Nephron progenitor cell (in vitro differentiated cells): ENCODE measurements around the gene MCU.
"Not testable (repeated sequence)": the region's sequence is repeated elsewhere in the genome, so short reads cannot be mapped to it uniquely, and the experiment has no call there.

Source experiments
- DNase-seq: peaks from one replicate; pipeline ENCODE4 v3.0.0; 2021
- H3K27ac Mint-ChIP-seq: 2 replicates; pipeline ENCODE4 v1.8.0; 2021; ENCODE audit warnings: mild to moderate bottlenecking, moderate library complexity, mixed read lengths
- H3K27me3 Mint-ChIP-seq: 2 replicates; pipeline ENCODE4 v1.8.0; 2021; ENCODE audit warnings: mild to moderate bottlenecking, low read depth, mixed read lengths; ENCODE audit not compliant: poor library complexity
- H3K36me3 Mint-ChIP-seq: 2 replicates; pipeline ENCODE4 v1.8.0; 2021; ENCODE audit warnings: low read depth, mixed read lengths
- H3K4me1 Mint-ChIP-seq: 2 replicates; pipeline ENCODE4 v1.8.0; 2021; ENCODE audit warnings: mixed read lengths
- H3K4me3 Mint-ChIP-seq: 2 replicates; pipeline ENCODE4 v1.8.0; 2021; ENCODE audit warnings: mild to moderate bottlenecking, moderate library complexity, mixed read lengths
- H3K9me3 Mint-ChIP-seq: 2 replicates; pipeline ENCODE4 v1.8.0; 2021; ENCODE audit warnings: mild to moderate bottlenecking, moderate library complexity, mixed read lengths
- CTCF ChIP-seq: fragments of 200-600 bp; sonication (generic); IDR thresholded peaks from 2 replicates; pipeline ENCODE4 v1.5.0; 2021; ENCODE audit warnings: antibody characterized with exemption

Gene MCU

GRCh38 chr10:72736176-72736827 is 44.4 kb downstream of the MCU start:
- no peaks in the 10 kb centered on the region for H3K36me3 Mint-ChIP-seq
- H3K27ac Mint-ChIP-seq, result peak overlapping the region; percentile 58
- no peaks in the 10 kb centered on the region for H3K27me3 Mint-ChIP-seq
- H3K4me3 Mint-ChIP-seq, result no peak overlapping the region
- H3K9me3 Mint-ChIP-seq, result no peaks in the 10 kb centered on the region
- peaks cover 4% of the 10 kb centered on the region for H3K4me1 Mint-ChIP-seq
- TF ChIP-seq CTCF, result no peak
- no peak for DNase-seq

- H3K4me1 Mint-ChIP-seq, result peaks cover 4% of the 10 kb centered on the region
- H3K4me3 Mint-ChIP-seq, result no peak overlapping the region
- no peaks in the 10 kb centered on the region for H3K9me3 Mint-ChIP-seq
- no peak overlapping the region for H3K27ac Mint-ChIP-seq
- no peaks in the 10 kb centered on the region for H3K27me3 Mint-ChIP-seq
- TF ChIP-seq CTCF, result no peak
- DNase-seq, result no peak
- H3K36me3 Mint-ChIP-seq, result no peaks in the 10 kb centered on the region
These were observed 44.9 kb downstream of the MCU start for GRCh38 chr10:72736828-72737220.

GRCh38 chr10:72737357-72737756 is 45.4 kb downstream of the MCU start:
- DNase-seq, H3K27ac Mint-ChIP-seq, H3K9me3 Mint-ChIP-seq, H3K27me3 Mint-ChIP-seq, H3K4me1 Mint-ChIP-seq, H3K36me3 Mint-ChIP-seq, H3K4me3 Mint-ChIP-seq: not testable (repeated sequence)

- TF ChIP-seq CTCF, result no peak
- Mint-ChIP-seq H3K27ac (no peak overlapping the region), H3K27me3 (no peaks in the 10 kb centered on the region), H3K4me1 (peaks cover 4% of the 10 kb centered on the region), H3K36me3 (no peaks in the 10 kb centered on the region), H3K4me3 (no peak overlapping the region), H3K9me3 (no peaks in the 10 kb centered on the region)
- DNase-seq, result no peak
These were observed 46.5 kb downstream of the MCU start for GRCh38 chr10:72738486-72738885.

- no peak for DNase-seq
- peaks cover 4% of the 10 kb centered on the region for H3K4me1 Mint-ChIP-seq
These were observed 48.6 kb downstream of the MCU start for GRCh38 chr10:72740528-72740927.

GRCh38 chr10:72742092-72742491 is 50.1 kb downstream of the MCU start:
- no peak for DNase-seq
- Mint-ChIP-seq H3K4me1 (no peaks in the 10 kb centered on the region), H3K36me3 (no peaks in the 10 kb centered on the region), H3K9me3 (no peaks in the 10 kb centered on the region), H3K4me3 (no peak overlapping the region), H3K27me3 (no peaks in the 10 kb centered on the region), H3K27ac (no peak overlapping the region)
- no peak for TF ChIP-seq CTCF

More at GRCh38 chr10:72740528-72740927, 48.6 kb downstream of the MCU start:
- Mint-ChIP-seq H3K27me3 (no peaks in the 10 kb centered on the region), H3K9me3 (no peaks in the 10 kb centered on the region), H3K27ac (no peak overlapping the region), H3K36me3 (no peaks in the 10 kb centered on the region), H3K4me3 (no peak overlapping the region)
- TF ChIP-seq CTCF, result no peak
